Stimulated activated naive CD8-positive, alpha-beta T cell treated with anti-CD3 and anti-CD28 coated beads, Interleukin-15, Interleukin-2, amounts not matched to agents 100 U/mL and 50 U/mL, for 24 hours (primary cell): ENCODE data around the gene SLC25A25.
A peak's percentile ranks its signal among the peaks of the same experiment; 100 is the strongest.
"Not testable (repeated sequence)": the region's sequence is repeated elsewhere in the genome, so short reads cannot be mapped to it uniquely, and the experiment has no call there.

ENCODE experiments used
- ATAC-seq: fragments of 150-1000 bp; cut with Tn5 transposase; one replicate; pipeline ENCODE4 v1.10.0; 2021
- DNase-seq: peaks from one replicate; pipeline ENCODE4 v3.0.0; 2021

Gene SLC25A25

DNA sequence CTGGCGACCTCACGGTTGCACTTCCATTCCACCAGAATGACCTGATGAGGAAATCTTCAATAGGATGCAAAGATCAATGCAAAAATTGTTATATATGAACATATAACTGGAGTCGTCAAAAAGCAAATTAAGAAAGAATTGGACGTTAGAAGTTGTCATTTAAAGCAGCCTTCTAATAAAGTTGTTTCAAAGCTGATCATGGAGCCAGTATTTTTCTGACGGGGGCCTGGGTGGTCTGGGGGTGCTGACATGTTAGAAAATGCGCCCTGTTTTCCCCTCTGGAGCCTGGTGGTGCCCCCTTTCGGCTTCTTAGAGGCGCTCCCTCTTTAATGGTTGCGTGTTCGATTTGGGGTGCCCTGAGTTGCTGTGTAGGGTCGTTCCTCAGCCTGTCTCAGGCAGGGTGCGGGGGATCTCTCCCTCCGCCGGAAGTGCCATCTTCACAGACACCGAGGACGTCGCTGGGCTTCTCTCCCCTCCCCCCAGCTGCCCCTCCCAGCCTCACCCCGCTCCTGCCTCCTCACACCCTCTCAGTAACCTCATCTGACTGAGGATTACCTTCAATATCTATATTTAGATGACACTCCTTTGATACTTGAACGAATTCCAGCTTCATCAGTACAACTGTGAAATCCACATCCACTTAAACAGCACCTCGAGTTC is 41.1 kb downstream of the SLC25A25 start:
- DNase-seq (no peak), ATAC-seq (no peak)

DNA sequence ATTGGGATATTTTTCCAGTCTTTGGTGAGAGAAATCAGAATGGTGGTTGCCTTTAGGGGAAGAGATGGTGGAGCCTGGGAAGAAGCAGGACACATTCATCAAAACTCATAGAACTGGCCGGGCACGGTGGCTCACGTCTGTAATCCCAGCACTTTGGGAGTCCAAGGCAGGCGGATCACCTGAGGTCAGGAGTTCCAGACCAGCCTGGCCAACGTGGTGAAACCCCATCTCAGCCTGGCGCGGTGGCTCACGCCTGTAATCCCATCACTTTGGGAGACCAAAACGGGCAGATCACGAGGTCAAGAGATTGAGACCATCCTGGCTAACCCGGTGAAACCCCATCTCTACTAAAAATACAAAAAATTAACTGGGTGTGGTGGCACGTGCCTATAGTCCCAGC is 43.7 kb downstream of the SLC25A25 start:
- not testable (repeated sequence) for ATAC-seq, DNase-seq

DNA sequence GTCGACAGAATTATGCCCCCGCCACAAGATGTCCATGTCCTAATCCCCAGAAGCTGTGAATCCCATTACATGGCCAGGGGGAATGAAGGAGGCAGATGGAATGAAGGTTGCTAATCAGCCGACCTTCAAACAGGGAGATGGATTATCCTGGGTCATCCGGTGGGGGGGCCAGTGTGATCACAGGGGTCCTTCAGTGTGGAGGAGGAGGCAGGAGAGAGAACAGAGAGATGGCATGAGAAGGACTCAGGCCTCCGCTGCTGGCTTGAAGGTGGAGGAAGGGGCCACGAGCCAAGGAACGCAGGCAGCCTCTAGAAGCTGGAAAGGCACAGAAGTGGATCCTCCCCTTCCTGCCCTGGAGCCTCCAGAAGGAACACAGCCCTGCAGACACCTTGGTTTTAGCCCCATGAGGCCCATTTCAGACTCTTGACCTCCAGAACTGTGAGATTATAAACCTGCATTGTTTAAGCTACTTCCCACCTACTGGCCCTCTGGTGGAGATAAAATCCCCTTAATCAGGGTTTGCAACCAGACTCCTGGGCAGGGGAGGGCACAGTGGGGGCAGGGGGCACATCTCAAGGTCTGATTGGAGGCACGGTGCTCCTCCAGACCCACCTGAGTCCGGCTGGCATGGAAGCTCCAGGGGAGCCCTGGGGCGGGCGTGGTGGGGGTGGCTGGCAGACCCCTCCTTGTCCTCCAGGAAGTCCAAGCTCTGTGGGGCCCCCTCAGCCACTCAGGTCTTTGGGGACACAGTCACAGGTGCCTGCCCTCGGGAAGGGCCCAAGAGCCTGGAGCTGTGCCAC is 45.7 kb downstream of the SLC25A25 start:
- ATAC-seq (no peak), DNase-seq (no peak)

- ATAC-seq, result no peak
Measured at GRCh38 chr9:128114326-128115186, 46.5 kb downstream of the SLC25A25 start.

GRCh38 chr9:128115187-128116103 is 47.4 kb downstream of the SLC25A25 start:
- peak; percentile 52 for DNase-seq
- ATAC-seq, result peak; percentile 73

More at GRCh38 chr9:128114326-128115186, 46.5 kb downstream of the SLC25A25 start:
- no peak for DNase-seq

DNA sequence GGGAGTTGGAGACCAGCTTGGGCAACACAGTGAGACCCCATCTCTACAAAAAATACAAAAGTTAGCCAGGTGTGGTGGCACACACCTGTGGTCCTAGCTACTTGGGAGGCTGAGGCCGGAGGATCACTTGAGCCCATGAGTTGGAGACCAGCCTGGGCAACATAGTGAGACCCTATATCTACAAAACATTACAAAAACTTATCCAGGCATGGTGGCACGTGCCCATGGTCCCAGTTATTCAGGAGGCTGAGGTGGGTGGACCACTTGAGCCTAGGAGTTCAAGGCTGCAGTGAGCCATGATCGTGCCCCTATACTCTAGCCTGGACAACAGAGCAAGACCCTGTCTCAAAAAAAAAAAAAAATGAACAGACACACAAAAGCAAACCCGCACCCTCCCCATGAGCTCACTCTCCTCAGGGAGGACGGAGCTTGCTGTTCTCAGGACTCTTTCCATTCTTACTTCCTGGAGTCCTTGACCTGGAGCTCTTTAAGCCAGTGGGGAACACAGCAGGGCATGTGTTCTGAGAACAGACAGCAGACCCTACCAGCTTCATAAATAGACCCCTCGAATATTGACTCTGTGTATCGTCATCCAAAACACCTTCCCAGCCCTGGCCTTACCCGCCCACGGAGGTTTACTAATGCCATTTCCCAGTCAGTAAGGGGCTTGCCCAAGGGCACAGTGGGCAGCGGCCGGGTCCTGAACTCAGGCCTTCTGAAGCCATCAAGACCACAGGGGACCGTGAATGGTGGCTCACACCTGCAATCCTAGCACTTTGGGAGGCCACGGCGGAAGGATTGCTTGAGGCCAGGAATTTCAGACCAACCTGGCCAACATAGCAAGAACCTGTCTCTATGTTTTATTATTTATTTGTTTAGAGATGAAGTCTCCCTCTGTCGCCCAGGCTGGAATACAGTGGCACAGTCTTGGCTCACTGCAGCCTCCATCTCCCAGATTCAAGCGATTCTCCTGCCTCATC is 48.4 kb downstream of the SLC25A25 start:
- DNase-seq, result no peak
- no peak for ATAC-seq

DNA sequence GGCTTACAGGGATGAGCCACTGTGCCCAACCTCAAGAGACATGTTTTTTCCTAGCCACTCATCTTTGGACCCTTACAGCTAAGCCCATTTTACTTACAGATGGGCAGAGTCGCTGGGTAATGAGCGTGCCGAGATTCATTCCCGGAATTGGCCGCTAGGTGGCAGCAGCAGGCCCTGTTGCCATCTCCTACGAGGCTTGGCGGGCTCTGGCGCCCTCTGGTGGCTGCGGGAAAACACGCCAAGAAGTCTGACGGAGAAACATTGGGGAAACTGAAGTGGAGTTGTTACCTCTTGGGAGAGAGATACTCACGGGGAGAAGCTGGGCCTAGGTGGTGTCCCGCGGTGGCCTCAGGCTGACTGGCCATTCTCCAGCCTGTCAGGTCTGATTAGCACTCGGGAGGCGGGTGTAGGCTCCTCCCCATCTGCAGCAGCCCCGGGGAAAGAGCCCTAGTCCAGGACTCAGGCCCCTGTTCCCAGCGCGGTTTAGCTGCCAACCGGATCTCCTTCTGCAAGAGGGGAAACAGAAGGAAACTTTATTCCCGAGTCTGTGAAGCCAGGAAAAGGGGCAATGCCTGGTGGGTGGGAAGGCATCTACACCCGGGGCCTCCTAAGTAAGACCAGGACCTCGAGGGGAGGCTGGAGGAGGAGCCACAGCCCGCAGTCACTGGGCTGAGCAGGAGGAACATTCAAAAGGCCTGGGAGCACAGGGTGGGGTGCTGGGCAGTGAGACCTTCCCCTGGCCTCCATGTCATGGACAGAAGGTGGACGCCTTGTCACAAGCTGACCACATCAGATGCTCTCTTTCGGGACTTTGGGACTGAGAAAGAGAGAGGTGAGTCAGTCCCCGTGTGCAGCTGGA is 49.8 kb downstream of the SLC25A25 start:
- DNase-seq, result peak; percentile 99
- ATAC-seq, result peak; percentile 74

DNA sequence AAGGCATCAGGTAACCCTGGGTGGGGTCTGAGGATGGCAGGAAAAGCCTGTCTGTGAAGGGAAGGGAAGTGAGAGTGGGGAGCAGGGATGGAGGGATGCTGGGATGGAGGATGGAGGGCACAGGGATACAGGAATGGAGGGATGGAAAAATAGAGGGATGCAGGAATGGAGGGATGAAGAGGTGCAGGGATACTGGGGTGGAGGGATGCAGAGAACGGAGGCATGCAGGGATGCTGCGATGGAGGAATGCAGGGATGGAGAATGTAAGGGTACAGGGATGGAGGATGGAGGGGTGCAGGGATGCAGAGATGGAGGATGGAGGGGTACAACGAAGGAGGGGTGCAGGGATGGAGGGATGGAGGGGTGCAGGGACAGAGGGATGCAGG is 50.4 kb downstream of the SLC25A25 start:
- DNase-seq (no peak), ATAC-seq (no peak)

- no peak for ATAC-seq
Measured at GRCh38 chr9:128118971-128119665, 51.1 kb downstream of the SLC25A25 start.

GRCh38 chr9:128120061-128120740 is 52.2 kb downstream of the SLC25A25 start:
- no peak for ATAC-seq
- DNase-seq, result no peak

More at GRCh38 chr9:128118971-128119665, 51.1 kb downstream of the SLC25A25 start:
- no peak for DNase-seq

DNA sequence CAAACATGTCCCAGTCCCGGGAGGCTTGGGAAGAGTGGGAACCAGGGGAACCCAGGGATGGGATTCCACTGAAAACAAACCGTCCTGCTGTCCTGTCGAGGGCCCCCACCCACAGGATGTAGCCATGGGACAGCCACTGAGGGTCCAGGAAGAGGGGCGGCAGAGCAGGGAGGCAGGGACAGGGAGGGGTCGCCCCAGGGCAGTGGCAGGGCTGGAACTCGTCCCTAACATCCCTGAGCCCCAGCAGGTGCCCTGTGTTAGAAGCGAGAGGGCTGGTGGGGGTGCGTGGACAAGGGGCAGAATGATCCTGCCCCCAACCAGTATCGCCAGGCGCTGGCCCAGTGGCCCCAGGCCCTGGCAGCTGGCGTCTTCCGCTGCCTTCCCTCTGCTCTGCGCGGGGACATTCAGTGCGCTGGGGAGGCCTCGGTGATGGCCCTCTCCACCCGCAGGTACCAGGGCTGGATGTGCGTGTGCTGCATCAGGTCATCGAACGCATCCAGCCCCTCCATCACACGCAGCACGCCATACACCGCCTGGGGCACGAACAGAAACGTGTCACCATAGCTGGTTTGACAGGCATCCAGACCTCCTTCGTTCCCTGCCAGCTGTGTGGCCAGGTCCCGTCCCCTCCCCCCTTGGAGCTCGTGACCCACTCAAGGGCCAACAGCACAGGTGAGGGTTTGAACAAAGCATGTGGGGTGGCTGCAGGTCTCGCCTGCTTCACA is 52.9 kb downstream of the SLC25A25 start:
- no peak for DNase-seq
- no peak for ATAC-seq

DNA sequence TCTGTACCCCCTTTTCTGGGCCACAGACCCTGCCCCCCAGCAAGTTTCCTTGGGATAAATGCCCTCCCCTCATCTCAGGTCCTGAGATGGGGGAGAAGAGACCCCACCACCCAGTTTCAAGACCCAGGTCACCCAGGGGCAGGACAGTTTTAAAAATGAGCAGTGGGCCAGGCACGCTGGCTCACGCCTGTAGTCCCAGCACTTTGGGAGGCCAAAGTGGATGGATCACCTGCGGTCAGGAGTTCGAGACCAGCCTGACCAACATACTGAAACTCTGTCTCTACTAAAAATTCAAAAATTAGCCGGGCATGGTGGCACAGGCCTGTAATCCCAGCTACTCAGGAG is 53.4 kb downstream of the SLC25A25 start:
- ATAC-seq, result no peak

GRCh38 chr9:128121924-128122808 is 54.1 kb downstream of the SLC25A25 start:
- ATAC-seq (no peak), DNase-seq (no peak)

More for the DNA sequence above, 53.4 kb downstream of the SLC25A25 start:
- no peak for DNase-seq

DNA sequence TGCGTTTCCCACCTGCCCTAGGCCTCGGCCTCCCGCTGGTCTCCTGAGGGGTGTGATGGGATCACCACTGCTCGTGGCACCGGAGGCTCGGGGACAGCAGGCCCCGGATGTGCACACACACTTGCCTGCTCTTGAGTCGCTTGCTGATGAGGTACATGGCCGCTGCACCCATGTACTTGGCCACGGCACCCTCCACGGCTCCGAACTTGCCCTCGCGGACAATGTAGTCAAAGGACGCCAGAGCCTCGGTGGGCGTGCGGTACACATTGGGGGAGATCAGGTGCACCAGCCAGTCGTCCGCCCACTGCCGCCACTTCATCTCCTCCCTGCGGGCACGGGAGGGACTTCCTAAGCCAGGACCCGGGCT is 54.8 kb downstream of the SLC25A25 start:
- DNase-seq (no peak), ATAC-seq (no peak)

GRCh38 chr9:128123451-128124080 is 55.5 kb downstream of the SLC25A25 start:
- ATAC-seq (no peak), DNase-seq (no peak)

DNA sequence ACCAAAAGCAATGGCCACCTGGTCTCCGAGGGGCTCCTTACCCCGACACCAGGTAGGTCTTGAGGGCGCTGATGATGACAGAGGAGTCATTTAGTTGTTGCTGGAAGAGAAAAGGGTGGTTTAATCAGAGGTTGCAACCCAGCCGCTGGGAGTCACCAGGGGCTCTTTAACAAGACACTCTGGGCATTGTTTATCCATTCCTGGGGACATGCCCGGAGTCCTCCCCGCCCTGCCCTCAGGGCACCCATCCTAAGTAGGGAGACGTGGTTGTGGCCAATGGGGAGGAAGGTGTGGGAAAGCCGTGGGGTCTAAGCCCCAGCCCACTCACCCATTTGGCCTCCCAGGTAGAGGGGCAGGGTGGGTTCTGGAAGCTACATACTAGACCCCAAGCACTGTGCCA is 56.4 kb downstream of the SLC25A25 start:
- DNase-seq (no peak), ATAC-seq (no peak)
